Measurements from ENCODE around the gene ADAT2.

DNA sequence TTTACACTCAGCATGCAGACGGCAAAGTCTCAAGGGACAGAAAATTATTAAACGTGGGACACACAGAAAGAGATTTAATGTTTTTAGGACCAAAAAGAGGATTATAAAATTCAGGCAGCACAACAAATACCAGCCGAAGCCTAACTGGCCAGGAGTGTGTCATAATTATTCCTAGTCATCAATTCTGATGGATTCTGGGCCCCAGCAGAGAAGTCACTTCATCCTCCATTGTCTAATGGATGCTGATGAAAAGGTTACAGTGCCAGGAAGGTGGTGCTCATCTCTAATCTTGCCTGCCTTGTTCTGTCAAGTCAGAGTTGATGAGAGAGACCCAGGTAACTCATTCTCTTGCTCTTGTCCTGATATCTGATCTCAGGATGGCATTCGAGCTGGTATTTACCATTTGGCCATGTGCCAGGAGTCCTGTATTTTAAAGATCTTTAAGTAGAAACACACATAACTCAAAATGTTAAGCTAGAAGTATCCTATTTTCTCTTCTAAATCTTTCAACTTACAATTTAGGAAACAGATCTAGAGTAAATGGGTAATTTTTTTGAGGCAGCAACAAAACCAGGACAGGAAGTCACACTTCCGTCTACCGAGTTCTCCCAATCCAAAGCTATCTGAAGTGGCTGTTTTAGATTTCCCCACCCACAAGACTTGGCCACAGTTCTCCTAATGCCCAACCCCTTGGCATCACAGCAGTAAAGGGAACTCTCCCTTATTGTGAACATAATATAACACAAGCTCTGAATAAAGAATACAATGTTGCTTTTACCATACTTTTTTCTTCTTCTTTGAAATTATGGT lies 50.0 kb downstream of the ADAT2 start:
- TF ChIP-seq POLR2A (IDR thresholded peaks at IDR 0.05) = no peak
- TF ChIP-seq CTCF (IDR thresholded peaks at IDR 0.05) = no peak
